ENCODE results near the gene ARFGAP3.
"Not testable (repeated sequence)": the region's sequence is repeated elsewhere in the genome, so short reads cannot be mapped to it uniquely, and the experiment has no call there.

Gene ARFGAP3

GRCh38 chr22:42786606-42787356, 70.3 kb downstream of the ARFGAP3 start:
- no peak for DNase-seq (ENCODE audit: low spot score)
- no peak for TF ChIP-seq CTCF (IDR thresholded peaks at IDR 0.05; ENCODE audit: extremely low read depth, missing control alignments)

- TF ChIP-seq CTCF (IDR thresholded peaks at IDR 0.05; ENCODE audit: extremely low read depth, missing control alignments), result no peak
- DNase-seq (ENCODE audit: low spot score), result no peak
Measured at GRCh38 chr22:42785706-42786499, 71.2 kb downstream of the ARFGAP3 start.

GRCh38 chr22:42782306-42782705, 74.8 kb downstream of the ARFGAP3 start:
- DNase-seq (ENCODE audit: low spot score), result not testable (repeated sequence)

- DNase-seq (ENCODE audit: low spot score), result peak; percentile 70
- TF ChIP-seq CTCF (IDR thresholded peaks at IDR 0.05; ENCODE audit: extremely low read depth, missing control alignments), result peak; percentile 60
Measured at GRCh38 chr22:42780070-42780540, 77.0 kb downstream of the ARFGAP3 start.

- no peak for DNase-seq (ENCODE audit: low spot score)
- TF ChIP-seq CTCF (IDR thresholded peaks at IDR 0.05; ENCODE audit: extremely low read depth, missing control alignments), result no peak
Measured at GRCh38 chr22:42777126-42777525, 79.9 kb downstream of the ARFGAP3 start.

GRCh38 chr22:42773167-42773566, 83.9 kb downstream of the ARFGAP3 start:
- no peak for DNase-seq (ENCODE audit: low spot score)
- TF ChIP-seq CTCF (IDR thresholded peaks at IDR 0.05; ENCODE audit: extremely low read depth, missing control alignments), result no peak

GRCh38 chr22:42772647-42773046, 84.4 kb downstream of the ARFGAP3 start:
- no peak for DNase-seq (ENCODE audit: low spot score)
- no peak for TF ChIP-seq CTCF (IDR thresholded peaks at IDR 0.05; ENCODE audit: extremely low read depth, missing control alignments)

Data from GM20000 (cell line).